Measurements from ENCODE around the gene TAF11L2.
"Not testable (repeated sequence)": the region's sequence is repeated elsewhere in the genome, so short reads cannot be mapped to it uniquely, and the experiment has no call there.

TAF11L2 gene

GRCh38 chr5:17497931-17498330 is at the start of gene TAF11L2:
Gene TAF11L2, plus strand, starts transcription at chr5:17498231.
- DNase-seq = not testable (repeated sequence)

- DNase-seq = no peak
Measured at GRCh38 chr5:17448877-17449276, 49.2 kb upstream of the TAF11L2 start.

- no peak for DNase-seq
Measured at GRCh38 chr5:17452936-17453335, 45.1 kb upstream of the TAF11L2 start.

GRCh38 chr5:17455942-17456341 is 42.1 kb upstream of the TAF11L2 start:
- DNase-seq = no peak

- no peak for DNase-seq
Measured at GRCh38 chr5:17461793-17462192, 36.2 kb upstream of the TAF11L2 start.

- DNase-seq = no peak
Measured at GRCh38 chr5:17463653-17464052, 34.4 kb upstream of the TAF11L2 start.

- DNase-seq = no peak
Measured at GRCh38 chr5:17470064-17470463, 28.0 kb upstream of the TAF11L2 start.

- not testable (repeated sequence) for DNase-seq
Measured at GRCh38 chr5:17475064-17475463, 23.0 kb upstream of the TAF11L2 start.

- DNase-seq = no peak
Measured at GRCh38 chr5:17477043-17477442, 21.0 kb upstream of the TAF11L2 start.

- no peak for DNase-seq
Measured at GRCh38 chr5:17477573-17478265, 20.3 kb upstream of the TAF11L2 start.

GRCh38 chr5:17481378-17481777 is 16.7 kb upstream of the TAF11L2 start:
- no peak for DNase-seq

- no peak for DNase-seq
Measured at GRCh38 chr5:17482790-17483189, 15.2 kb upstream of the TAF11L2 start.

GRCh38 chr5:17486464-17487173 is 11.4 kb upstream of the TAF11L2 start:
- not testable (repeated sequence) for DNase-seq

GRCh38 chr5:17487174-17487512 is 10.9 kb upstream of the TAF11L2 start:
- DNase-seq = no peak

GRCh38 chr5:17491257-17491656 is 6.8 kb upstream of the TAF11L2 start:
- not testable (repeated sequence) for DNase-seq

GRCh38 chr5:17492770-17493169 is 5.3 kb upstream of the TAF11L2 start:
- DNase-seq = no peak

- no peak for DNase-seq
Measured at GRCh38 chr5:17497446-17497845, 585 bp upstream of the TAF11L2 start.

- DNase-seq = no peak
Measured at GRCh38 chr5:17511775-17512325, 13.8 kb downstream of the TAF11L2 start.

- not testable (repeated sequence) for DNase-seq
Measured at GRCh38 chr5:17517526-17517925, 19.5 kb downstream of the TAF11L2 start.

GRCh38 chr5:17518067-17518466 is 20.0 kb downstream of the TAF11L2 start, which contains the start of gene TAF11L3:
Gene TAF11L3, plus strand, starts transcription at chr5:17518367.
- DNase-seq = not testable (repeated sequence)

- not testable (repeated sequence) for DNase-seq
Measured at GRCh38 chr5:17519508-17519907, 21.5 kb downstream of the TAF11L2 start.

- DNase-seq = not testable (repeated sequence)
Measured at GRCh38 chr5:17521501-17521900, 23.5 kb downstream of the TAF11L2 start, which contains the start of gene TAF11L4. Gene TAF11L4, plus strand, starts transcription at chr5:17521801.

- DNase-seq = not testable (repeated sequence)
Measured at GRCh38 chr5:17524935-17525334, 26.9 kb downstream of the TAF11L2 start, which contains the start of gene TAF11L5. Gene TAF11L5, plus strand, starts transcription at chr5:17525235.

GRCh38 chr5:17526504-17526903 is 28.5 kb downstream of the TAF11L2 start:
- DNase-seq = not testable (repeated sequence)

Data from NCI-H1436 (cell line).